Ovary (tissue), 9 donors: ENCODE measurements around the gene CHN2. TPM values are rescaled to one million over a fixed set of nuclear protein-coding genes. Genes with fewer than 3 reads are reported as not detected.

Experiments used
- DNase-seq, 5 donors: peaks; one replicate each; pipeline ENCODE4 v3.0.0-alpha.2; 2019 to 2020
- H3K27ac ChIP-seq, 2 donors: fragments of 200-600 bp; one replicate each; pipeline versions ENCODE4 v1.5.1 to v1.8.0; 2019 to 2022
- H3K27me3 ChIP-seq: fragments of 200-600 bp; one replicate; pipeline ENCODE4 v1.8.0; 2022
- H3K36me3 ChIP-seq: fragments of 200-600 bp; sonication (generic); one replicate; pipeline ENCODE4 v1.5.1; 2019
- H3K4me1 ChIP-seq: one replicate; pipeline ENCODE4 v1.8.1; 2013; ENCODE audit warnings: mild to moderate bottlenecking, moderate library complexity; ENCODE audit not compliant: insufficient read depth
- H3K4me3 ChIP-seq: fragments of 200-600 bp; sonication (generic); one replicate; pipeline ENCODE4 v1.5.1; 2017
- H3K9me3 ChIP-seq, 2 donors: fragments of 200-600 bp in 1 of 2; sonication (generic) in 1 of 2; one replicate each; pipeline versions ENCODE4 v1.5.1 to v1.8.1; 2013 to 2019; ENCODE audit warnings: mild to moderate bottlenecking in 1 of 2, moderate library complexity in 1 of 2
- CTCF ChIP-seq, 3 donors: fragments of 450-650 bp in 2 of 3; fragments of 200-600 bp in 1 of 3; IDR thresholded peaks; one replicate each; pipeline versions ENCODE4 v1.5.1 to v1.8.0; 2016 to 2022; ENCODE audit warnings: antibody characterized with exemption in 3 of 3, mild to moderate bottlenecking in 1 of 3
- EP300 ChIP-seq: sonication (generic); formaldehyde crosslinking; IDR thresholded peaks from one replicate; pipeline ENCODE4 v1.6.1; 2017; ENCODE audit warnings: antibody characterized with exemption
- POLR2A ChIP-seq: fragments of 450-650 bp; IDR thresholded peaks from one replicate; pipeline ENCODE4 v1.6.1; 2017; ENCODE audit warnings: antibody characterized with exemption, mild to moderate bottlenecking, moderate library complexity
- WGBS, 3 donors: extraction: QIAGEN DNeasy Blood & Tissue Kit in 1 of 3; methylation state at CpG; one replicate each; pipeline versions ENCODE4 v1.1.5 to v1.1.7; 2013 to 2017; 5-methylcytosine and 5-hydroxymethylcytosine counted together
- intact Hi-C, 4 donors: fragments of 100-400 bp; cut with DNase I; formaldehyde crosslinking; loops; one replicate each; pipeline versions ENCODE4 v1.11.0 to v1.15.1; 2022 to 2023
- polyA plus RNA-seq, 2 donors: library from polyadenylated mRNA; stranded (reverse); fragments of 200-250 nt in 1 of 2; fragments of 350-450 nt in 1 of 2; fragmentation: Illumina TruSeq in 1 of 2; extraction: RNeasy Lipid Tissue Mini Kit (QIAGEN cat#74804) in 1 of 2; gene quantifications; one replicate each; pipeline ENCODE4 v1.2.3, GENCODE V29; 2013 to 2014
- total RNA-seq, 7 donors: library from RNA; depleted of rRNA in 2 of 7; stranded (reverse); fragments of >200 nt in 2 of 7; fragmentation: NEBNext Ultra II Directional in 3 of 7; extraction: Animal tissue kit (Norgen Biotek cat#: 25700) in 3 of 7; gene quantifications; one replicate each; pipeline versions ENCODE4 v1.1.0 to v1.2.4, GENCODE V29; 2016 to 2023
- donor health status: DM: no; HTN: no; CAD: no; lungs with moderate emphysema.
- donor health status: DM: no; HTN: no; CAD: no.
- donor health status: Bipolar disorder and iron deficiency.
- donor health status: DM: yes; HTN: yes; CAD: no.
- donor health status: DM: no; HTN: no; CAD: no.
- donor health status: DM: yes; HTN: yes; CAD: no.

Gene CHN2
- total and polyA plus RNA-seq, 9 donors: 17.9 to 32.6 (median 22.3) TPM

GRCh38 chr7:29482056-29482455 lies 287.5 kb downstream of the CHN2 start:
- WGBS, 3 donors: 52 to 74% (median 56%) methylated on average over 4 of the region's 4 CpGs
- no peak overlapping the region for H3K4me3 ChIP-seq
- TF ChIP-seq EP300: no peak
- no peak for TF ChIP-seq POLR2A
- no peak for TF ChIP-seq CTCF (IDR thresholded peaks at IDR 0.05)
- intact Hi-C loops: no loop called here
- H3K36me3 ChIP-seq: no peaks in the 10 kb centered on the region
- no peaks in the 10 kb centered on the region for H3K9me3 ChIP-seq
- H3K4me1 ChIP-seq: peaks cover 17% of the 10 kb centered on the region
- peak overlapping the region in 1 of 2 donors; percentile 84 for H3K27ac ChIP-seq
- H3K27me3 ChIP-seq: no peaks in the 10 kb centered on the region
- no peak for DNase-seq

GRCh38 chr7:29483219-29484104 lies 288.9 kb downstream of the CHN2 start:
- H3K9me3 ChIP-seq: no peaks in the 10 kb centered on the region
- peak in 1 of 5 donors; percentile 45 for DNase-seq
- no peak for TF ChIP-seq EP300
- TF ChIP-seq CTCF (IDR thresholded peaks at IDR 0.05): no peak
- TF ChIP-seq POLR2A: no peak
- peaks cover 22% of the 10 kb centered on the region for H3K4me1 ChIP-seq
- no peak overlapping the region for H3K4me3 ChIP-seq
- intact Hi-C loops: no loop called here
- 66 to 84% (median 71%) methylated on average over 11 of the region's 11 CpGs for WGBS, 3 donors
- no peaks in the 10 kb centered on the region for H3K27me3 ChIP-seq
- peak overlapping the region in 1 of 2 donors; percentile 48 for H3K27ac ChIP-seq
- no peaks in the 10 kb centered on the region for H3K36me3 ChIP-seq

GRCh38 chr7:29484280-29484679 lies 289.7 kb downstream of the CHN2 start:
- Histone ChIP-seq H3K4me1 (peaks cover 23% of the 10 kb centered on the region), H3K9me3 (no peaks in the 10 kb centered on the region), H3K36me3 (no peaks in the 10 kb centered on the region), H3K4me3 (no peak overlapping the region), H3K27ac (peak overlapping the region in 1 of 2 donors; percentile 48), H3K27me3 (no peaks in the 10 kb centered on the region)
- TF ChIP-seq EP300 (no peak), POLR2A (no peak), CTCF (IDR thresholded peaks at IDR 0.05) (no peak)
- WGBS, 3 donors: 93 to 98% (median 95%) methylated on average over 3 of the region's 3 CpGs
- intact Hi-C loops: no loop called here
- no peak for DNase-seq

- H3K4me1 ChIP-seq: peaks cover 23% of the 10 kb centered on the region
- no peaks in the 10 kb centered on the region for H3K36me3 ChIP-seq
- no peaks in the 10 kb centered on the region for H3K9me3 ChIP-seq
- no peak for DNase-seq
- intact Hi-C loops: no loop called here
- TF ChIP-seq CTCF (IDR thresholded peaks at IDR 0.05): no peak
- TF ChIP-seq POLR2A: no peak
- no peak for TF ChIP-seq EP300
- WGBS, 3 donors: 47 to 64% (median 61%) methylated on average over 11 of the region's 11 CpGs
- H3K27me3 ChIP-seq: no peaks in the 10 kb centered on the region
- H3K4me3 ChIP-seq: no peak overlapping the region
- peak overlapping the region in 1 of 2 donors; percentile 2 for H3K27ac ChIP-seq
Observed at GRCh38 chr7:29485339-29486190, 291.0 kb downstream of the CHN2 start.
